HepG2 (cell line): ENCODE results near the gene KRTAP3-2. TPM values are rescaled to one million over a fixed set of nuclear protein-coding genes. Genes with fewer than 3 reads are reported as not detected.

Experiments used
- ATF7 ChIP-seq, 2 experiments: fragments of 450-650 bp in 1 of 2; sonication (generic) in 1 of 2; formaldehyde crosslinking in 1 of 2; IDR thresholded peaks; 2 replicates each; pipeline versions ENCODE4 v1.4.0 to v1.6.1; 2016 to 2020; ENCODE audit warnings: antibody characterized with exemption in 1 of 2, mild to moderate bottlenecking in 1 of 2, missing genetic modification reagents in 1 of 2
- JUN ChIP-seq: sonication (generic); formaldehyde crosslinking; IDR thresholded peaks from 2 replicates; pipeline ENCODE4 v1.4.0; 2020; ENCODE audit warnings: mild to moderate bottlenecking, missing genetic modification reagents
- MAZ ChIP-seq, 2 experiments: sonication (generic) in 1 of 2; formaldehyde crosslinking in 1 of 2; IDR thresholded peaks; 2 replicates each; pipeline versions ENCODE4 v1.5.0 to v1.6.1; 2012 to 2020; ENCODE audit warnings: low read depth in 2 of 2, mild to moderate bottlenecking in 2 of 2, borderline replicate concordance in 1 of 2, improper control_type of control experiment in 1 of 2, low read length in 1 of 2, missing genetic modification reagents in 1 of 2, moderate library complexity in 1 of 2
- NFATC3 ChIP-seq: sonication (generic); formaldehyde crosslinking; IDR thresholded peaks from 2 replicates; pipeline ENCODE4 v1.5.1; 2020; ENCODE audit warnings: mild to moderate bottlenecking, missing genetic modification reagents
- SMAD1 ChIP-seq: sonication (generic); formaldehyde crosslinking; IDR thresholded peaks from 2 replicates; pipeline ENCODE4 v1.4.0; 2020; ENCODE audit warnings: missing genetic modification reagents, low read depth, mild to moderate bottlenecking, borderline replicate concordance
- SMARCC2 ChIP-seq: fragments of 450-650 bp; IDR thresholded peaks from 2 replicates; pipeline ENCODE4 v1.6.1; 2017; ENCODE audit warnings: antibody characterized with exemption, mild to moderate bottlenecking
- ZFP41 ChIP-seq: sonication (generic); formaldehyde crosslinking; IDR thresholded peaks from 2 replicates; pipeline ENCODE4 v1.4.0; 2020; ENCODE audit warnings: mild to moderate bottlenecking, missing genetic modification reagents, borderline replicate concordance
- ZNF136 ChIP-seq: sonication (generic); formaldehyde crosslinking; IDR thresholded peaks from 2 replicates; pipeline ENCODE4 v1.8.1; 2022; ENCODE audit warnings: low read depth, mild to moderate bottlenecking, moderate library complexity, missing genetic modification reagents
- ZNF460 ChIP-seq: sonication (generic); formaldehyde crosslinking; IDR thresholded peaks from 2 replicates; pipeline ENCODE4 v1.5.1; 2020; ENCODE audit warnings: missing genetic modification reagents, mild to moderate bottlenecking, borderline replicate concordance
- ZNF737 ChIP-seq: sonication (generic); formaldehyde crosslinking; IDR thresholded peaks from 2 replicates; pipeline ENCODE4 v1.5.0; 2020; ENCODE audit warnings: missing genetic modification reagents, mild to moderate bottlenecking, borderline replicate concordance
- polyA plus RNA-seq, 8 experiments: library from polyadenylated mRNA; depleted of rRNA in 3 of 8; stranded (reverse) in 7 of 8; unstranded in 1 of 8; fragments of >200 nt; fragmentation: Illumina TruSeq in 4 of 8; extraction: Trizol in 4 of 8; gene quantifications; 2 replicates each; pipeline versions ENCODE4 v1.2.1 to v1.2.3, GENCODE V29; 2011 to 2016; ENCODE audit warnings: low read depth in 4 of 8, missing spikeins in 1 of 8, mixed read lengths in 1 of 8; ENCODE audit not compliant: insufficient read depth in 1 of 8
- total RNA-seq, 5 experiments: library from RNA; depleted of rRNA; stranded (reverse); fragments of >200 nt; fragmentation: Illumina TruSeq; extraction: Trizol; gene quantifications; 2 replicates each; pipeline ENCODE4 v1.2.3, GENCODE V29; 2016; ENCODE audit warnings: low read depth in 1 of 5
- TF ChIP-seq, protein P1 (sequence below): sonication (generic); formaldehyde crosslinking; IDR thresholded peaks from 2 replicates; pipeline ENCODE4 v1.4.0; 2020; ENCODE audit warnings: missing genetic modification reagents, borderline replicate concordance
- TF ChIP-seq, protein P2 (sequence below): sonication (generic); formaldehyde crosslinking; IDR thresholded peaks from 2 replicates; pipeline ENCODE4 v1.8.1; 2023; ENCODE audit warnings: mild to moderate bottlenecking, missing genetic modification reagents, borderline replicate concordance

The KRTAP3-2 gene
- total and polyA plus RNA-seq, 2 of the 13 experiments (the other 11 are each of a cell fraction or from before 2014, with no cell fraction given) = not detected

- TF ChIP-seq, protein P1, sequence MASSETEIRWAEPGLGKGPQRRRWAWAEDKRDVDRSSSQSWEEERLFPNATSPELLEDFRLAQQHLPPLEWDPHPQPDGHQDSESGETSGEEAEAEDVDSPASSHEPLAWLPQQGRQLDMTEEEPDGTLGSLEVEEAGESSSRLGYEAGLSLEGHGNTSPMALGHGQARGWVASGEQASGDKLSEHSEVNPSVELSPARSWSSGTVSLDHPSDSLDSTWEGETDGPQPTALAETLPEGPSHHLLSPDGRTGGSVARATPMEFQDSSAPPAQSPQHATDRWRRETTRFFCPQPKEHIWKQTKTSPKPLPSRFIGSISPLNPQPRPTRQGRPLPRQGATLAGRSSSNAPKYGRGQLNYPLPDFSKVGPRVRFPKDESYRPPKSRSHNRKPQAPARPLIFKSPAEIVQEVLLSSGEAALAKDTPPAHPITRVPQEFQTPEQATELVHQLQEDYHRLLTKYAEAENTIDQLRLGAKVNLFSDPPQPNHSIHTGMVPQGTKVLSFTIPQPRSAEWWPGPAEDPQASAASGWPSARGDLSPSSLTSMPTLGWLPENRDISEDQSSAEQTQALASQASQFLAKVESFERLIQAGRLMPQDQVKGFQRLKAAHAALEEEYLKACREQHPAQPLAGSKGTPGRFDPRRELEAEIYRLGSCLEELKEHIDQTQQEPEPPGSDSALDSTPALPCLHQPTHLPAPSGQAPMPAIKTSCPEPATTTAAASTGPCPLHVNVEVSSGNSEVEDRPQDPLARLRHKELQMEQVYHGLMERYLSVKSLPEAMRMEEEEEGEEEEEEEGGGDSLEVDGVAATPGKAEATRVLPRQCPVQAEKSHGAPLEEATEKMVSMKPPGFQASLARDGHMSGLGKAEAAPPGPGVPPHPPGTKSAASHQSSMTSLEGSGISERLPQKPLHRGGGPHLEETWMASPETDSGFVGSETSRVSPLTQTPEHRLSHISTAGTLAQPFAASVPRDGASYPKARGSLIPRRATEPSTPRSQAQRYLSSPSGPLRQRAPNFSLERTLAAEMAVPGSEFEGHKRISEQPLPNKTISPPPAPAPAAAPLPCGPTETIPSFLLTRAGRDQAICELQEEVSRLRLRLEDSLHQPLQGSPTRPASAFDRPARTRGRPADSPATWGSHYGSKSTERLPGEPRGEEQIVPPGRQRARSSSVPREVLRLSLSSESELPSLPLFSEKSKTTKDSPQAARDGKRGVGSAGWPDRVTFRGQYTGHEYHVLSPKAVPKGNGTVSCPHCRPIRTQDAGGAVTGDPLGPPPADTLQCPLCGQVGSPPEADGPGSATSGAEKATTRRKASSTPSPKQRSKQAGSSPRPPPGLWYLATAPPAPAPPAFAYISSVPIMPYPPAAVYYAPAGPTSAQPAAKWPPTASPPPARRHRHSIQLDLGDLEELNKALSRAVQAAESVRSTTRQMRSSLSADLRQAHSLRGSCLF (CRISPR knock-in tag) = no peak
- TF ChIP-seq ZFP41 (no peak), ZNF136 (no peak), JUN (CRISPR knock-in tag) (no peak), MAZ (IDR thresholded peaks at IDR 0.05; ENCODE audit: borderline replicate concordance, low read depth, low read length) (no peak), MAZ (CRISPR knock-in tag; IDR thresholded peaks at IDR 0.05; ENCODE audit: low read depth) (no peak), SMAD1 (no peak), SMARCC2 (no peak), ZNF737 (CRISPR knock-in tag) (no peak), ZNF460 (CRISPR knock-in tag) (no peak), ATF7 (IDR thresholded peaks at IDR 0.05) (peak; percentile 76), ATF7 (CRISPR knock-in tag; IDR thresholded peaks at IDR 0.05) (no peak), NFATC3 (no peak)
- TF ChIP-seq, protein P2, sequence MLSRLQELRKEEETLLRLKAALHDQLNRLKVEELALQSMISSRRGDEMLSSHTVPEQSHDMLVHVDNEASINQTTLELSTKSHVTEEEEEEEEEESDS (CRISPR knock-in tag) = no peak
Measured at GRCh38 chr17:40952661-40953060, 47.0 kb downstream of the KRTAP3-2 start (continued).
